Coronary artery (tissue), 2 donors: ENCODE results near the gene MRAS.

ENCODE experiments used
- DNase-seq: peaks from one replicate; pipeline ENCODE4 v3.0.0-alpha.2; 2017; ENCODE audit warnings: low spot score
- H3K27ac ChIP-seq, 2 donors: fragments of 200-600 bp; sonication (generic); one replicate each; pipeline ENCODE4 v1.5.1; 2016 to 2019
- H3K4me3 ChIP-seq: fragments of 200-600 bp; sonication (generic); 2 replicates; pipeline ENCODE4 v1.5.1; 2016; ENCODE audit warnings: mild to moderate bottlenecking, moderate library complexity
- TF ChIP-seq, protein P1 (sequence below): fragments of 200-600 bp; sonication (generic); IDR thresholded peaks from one replicate; pipeline ENCODE4 v1.5.1; 2019; ENCODE audit warnings: antibody characterized with exemption

MRAS gene

DNA sequence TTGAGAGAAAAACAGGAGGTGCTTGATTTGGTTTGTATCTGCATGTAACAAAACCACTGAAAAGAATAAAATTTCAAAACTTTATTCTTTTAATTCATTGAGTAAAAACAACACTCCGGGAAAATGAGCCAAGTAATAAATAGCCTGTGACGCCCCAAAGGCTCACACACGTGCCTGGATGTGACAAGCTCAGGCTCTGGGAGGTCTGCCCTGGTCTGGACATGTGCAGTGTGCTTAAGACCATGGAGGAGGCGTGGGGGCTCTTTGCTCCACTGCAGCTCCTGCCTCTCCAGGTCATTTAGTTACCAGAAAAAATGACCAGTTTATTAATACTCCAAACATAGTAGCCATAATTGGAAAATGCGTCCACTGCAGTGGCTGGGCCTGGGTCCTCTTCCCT, 10.1 kb upstream of the MRAS start:
- Histone ChIP-seq H3K4me3 (no peak overlapping the region), H3K27ac (no peak overlapping the region)
- TF ChIP-seq, protein P1, sequence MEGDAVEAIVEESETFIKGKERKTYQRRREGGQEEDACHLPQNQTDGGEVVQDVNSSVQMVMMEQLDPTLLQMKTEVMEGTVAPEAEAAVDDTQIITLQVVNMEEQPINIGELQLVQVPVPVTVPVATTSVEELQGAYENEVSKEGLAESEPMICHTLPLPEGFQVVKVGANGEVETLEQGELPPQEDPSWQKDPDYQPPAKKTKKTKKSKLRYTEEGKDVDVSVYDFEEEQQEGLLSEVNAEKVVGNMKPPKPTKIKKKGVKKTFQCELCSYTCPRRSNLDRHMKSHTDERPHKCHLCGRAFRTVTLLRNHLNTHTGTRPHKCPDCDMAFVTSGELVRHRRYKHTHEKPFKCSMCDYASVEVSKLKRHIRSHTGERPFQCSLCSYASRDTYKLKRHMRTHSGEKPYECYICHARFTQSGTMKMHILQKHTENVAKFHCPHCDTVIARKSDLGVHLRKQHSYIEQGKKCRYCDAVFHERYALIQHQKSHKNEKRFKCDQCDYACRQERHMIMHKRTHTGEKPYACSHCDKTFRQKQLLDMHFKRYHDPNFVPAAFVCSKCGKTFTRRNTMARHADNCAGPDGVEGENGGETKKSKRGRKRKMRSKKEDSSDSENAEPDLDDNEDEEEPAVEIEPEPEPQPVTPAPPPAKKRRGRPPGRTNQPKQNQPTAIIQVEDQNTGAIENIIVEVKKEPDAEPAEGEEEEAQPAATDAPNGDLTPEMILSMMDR: no peak
- DNase-seq: no peak

DNA sequence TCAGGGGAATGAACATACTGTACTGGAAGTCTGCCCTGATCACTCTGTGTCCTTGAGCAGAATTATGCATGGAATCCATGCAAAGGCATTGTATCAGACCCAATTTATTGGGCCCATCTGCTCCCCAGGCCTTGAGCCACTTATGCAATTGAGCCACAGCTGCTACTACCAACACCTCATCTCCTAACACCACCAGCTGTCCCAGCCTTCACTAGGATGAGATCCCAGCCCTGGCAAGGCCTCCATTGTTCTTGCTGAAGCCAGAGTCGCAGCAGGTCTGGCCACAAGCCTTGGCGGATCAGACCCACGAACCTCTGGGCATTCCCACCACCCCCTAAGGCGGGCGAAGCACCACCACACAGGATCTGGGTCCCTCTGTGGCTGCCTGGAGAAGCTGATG, 9.6 kb upstream of the MRAS start:
- no peak for DNase-seq
- TF ChIP-seq, protein P1: no peak
- H3K4me3 ChIP-seq: no peak overlapping the region
- no peak overlapping the region for H3K27ac ChIP-seq

DNA sequence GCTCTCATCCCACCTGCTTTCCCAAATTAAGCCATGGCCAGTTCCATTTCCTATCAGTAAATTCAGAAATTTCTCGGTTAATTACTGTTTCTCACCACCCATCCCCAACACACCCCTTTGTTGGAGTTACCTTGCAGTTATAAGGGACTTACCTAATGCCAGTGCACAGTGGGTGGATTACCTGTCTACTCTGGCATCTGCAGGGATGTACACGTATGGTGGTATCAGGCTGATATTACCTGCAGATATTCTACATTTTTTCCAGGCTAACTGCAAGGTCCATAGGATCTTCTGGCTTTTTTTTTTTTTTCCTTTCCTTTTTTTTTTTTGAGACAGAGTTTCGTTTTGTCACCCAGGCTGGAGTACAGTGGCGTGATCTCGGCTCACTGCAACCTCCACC, 7.9 kb upstream of the MRAS start:
- TF ChIP-seq, protein P1: no peak
- Histone ChIP-seq H3K27ac (no peak overlapping the region), H3K4me3 (no peak overlapping the region)
- no peak for DNase-seq

DNA sequence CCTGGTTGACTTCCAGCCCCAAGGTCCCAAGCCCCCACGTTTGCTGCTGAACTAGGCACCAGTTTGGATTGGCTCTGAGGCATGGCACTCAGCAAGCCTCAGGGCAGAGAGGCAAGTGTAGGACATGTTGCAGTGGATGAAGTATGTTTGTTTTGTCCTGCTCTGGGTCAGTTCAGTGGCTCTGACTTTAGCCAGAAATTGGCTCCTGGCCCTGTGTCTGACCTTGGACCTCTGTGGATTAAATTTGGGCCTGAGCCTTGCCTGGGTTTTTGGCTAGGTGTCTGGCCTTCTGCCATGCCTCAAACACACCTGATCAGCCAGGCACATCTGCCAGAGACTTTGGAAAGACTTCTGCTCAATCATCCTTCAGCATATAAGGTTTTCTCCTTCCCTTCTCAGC, 3.6 kb upstream of the MRAS start:
- no peak for DNase-seq
- TF ChIP-seq, protein P1: no peak
- Histone ChIP-seq H3K4me3 (no peak overlapping the region), H3K27ac (no peak overlapping the region)

DNA sequence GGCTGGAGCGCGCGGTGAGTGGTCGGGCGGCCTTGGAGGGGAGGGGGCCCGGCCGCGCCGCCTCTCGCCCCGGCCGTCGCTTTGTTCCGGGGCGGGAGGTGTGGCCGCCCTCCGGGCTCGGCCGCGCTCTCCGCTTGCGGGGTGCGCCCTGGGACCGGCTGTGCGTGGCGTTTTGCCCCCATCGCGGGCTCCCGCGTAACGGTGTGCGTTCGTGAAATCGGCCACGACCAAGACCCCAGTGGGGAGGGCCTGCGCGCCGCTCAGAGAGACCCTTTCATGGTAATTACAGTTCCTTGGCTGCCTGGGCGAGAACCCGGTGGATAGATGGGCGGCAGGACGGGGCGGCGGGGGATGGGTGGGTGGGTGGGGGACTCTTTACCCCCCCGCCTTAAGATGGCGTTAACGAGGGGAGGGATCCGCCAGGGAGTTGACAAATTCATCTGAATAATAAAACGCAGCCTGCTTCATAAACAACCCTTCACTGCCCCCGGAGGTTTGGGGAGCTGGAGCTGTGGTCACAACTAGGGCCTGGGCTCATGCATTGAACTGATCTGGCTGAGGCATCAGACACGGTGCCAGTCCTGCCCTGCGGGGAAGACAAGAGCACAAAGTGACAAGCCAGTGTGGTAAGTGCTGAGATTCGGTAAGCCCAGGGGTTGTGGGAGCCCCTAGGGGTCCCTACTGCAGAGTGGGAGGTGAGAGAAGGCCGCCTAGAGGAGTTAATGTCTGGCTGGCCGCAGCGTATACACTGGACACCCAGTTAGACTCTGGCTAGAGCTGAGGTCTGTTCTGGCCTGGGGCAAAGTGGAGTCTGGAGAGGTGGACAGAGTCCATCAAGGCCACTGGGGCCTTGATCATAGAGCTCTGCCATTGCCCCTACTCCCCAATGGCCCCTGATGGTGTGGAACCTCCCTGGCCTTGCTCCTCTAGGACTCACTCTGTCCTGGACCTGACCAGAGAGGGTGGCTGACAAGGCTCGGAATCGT, 668 bp downstream of the MRAS start:
- peak overlapping the region; percentile 89 for H3K4me3 ChIP-seq
- DNase-seq: no peak
- TF ChIP-seq, protein P1: no peak
- H3K27ac ChIP-seq: peak overlapping the region; percentile 95

DNA sequence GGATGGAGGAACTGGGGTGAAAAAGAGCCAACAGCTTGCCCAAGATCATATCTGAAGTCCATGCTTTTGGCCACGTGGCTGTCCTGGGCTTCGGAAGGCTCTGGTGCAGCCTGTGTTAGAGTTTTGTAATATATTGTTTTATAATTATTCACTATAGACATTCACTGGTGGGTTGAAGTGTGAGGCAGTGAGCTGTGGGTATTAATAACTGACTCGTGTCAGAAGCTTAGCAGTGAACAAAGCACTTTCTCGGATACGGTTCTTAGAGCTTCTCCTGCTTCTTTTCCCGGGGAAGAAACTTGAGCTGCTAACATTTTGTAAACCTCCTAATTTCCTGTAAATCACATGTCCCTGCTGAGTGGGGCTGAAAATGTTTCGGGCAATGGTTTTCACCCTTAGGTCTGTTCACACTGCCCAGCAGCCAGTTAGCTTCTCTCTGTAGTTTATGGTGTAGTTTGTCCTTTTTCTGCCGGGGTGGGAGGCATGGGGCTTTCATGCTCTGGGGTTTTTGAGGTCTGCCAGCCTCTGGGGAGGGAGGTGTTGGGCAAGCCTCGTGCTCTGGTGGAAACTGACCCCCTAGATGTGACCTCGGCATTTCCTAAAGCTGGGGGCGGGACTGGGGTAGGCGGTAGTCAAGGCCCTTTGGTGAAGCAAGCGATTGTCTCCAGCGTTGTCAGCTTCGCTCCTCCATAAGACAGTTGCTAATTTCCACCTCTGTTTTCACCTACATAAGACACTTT, 1.7 kb downstream of the MRAS start:
- Histone ChIP-seq H3K4me3 (peak overlapping the region; percentile 89), H3K27ac (peak overlapping the region; percentile 95)
- DNase-seq: no peak
- TF ChIP-seq, protein P1: no peak
